Cardiac muscle cell (in vitro differentiated cells and primary cell): Measurements from ENCODE around the gene CHI3L1. TPM values are rescaled to one million over a fixed set of nuclear protein-coding genes. Genes with fewer than 3 reads are reported as not detected.
A peak's percentile ranks its signal among the peaks of the same experiment; 100 is the strongest.

Experiments
- DNase-seq, 2 donors: peaks; one replicate each; pipeline versions ENCODE4 v3.0.0 to v3.0.0-alpha.2; 2010 to 2017; ENCODE audit warnings: low read depth in 1 of 2, low spot score in 1 of 2
- H3K27ac ChIP-seq: fragments of 200-600 bp; sonication (generic); 2 replicates; pipeline ENCODE4 v1.5.1; 2016
- H3K27me3 ChIP-seq: fragments of 200-600 bp; sonication (generic); 2 replicates; pipeline ENCODE4 v1.6.0; 2016; ENCODE audit warnings: control low read depth
- H3K36me3 ChIP-seq: fragments of 200-600 bp; sonication (generic); 2 replicates; pipeline ENCODE4 v1.5.1; 2016; ENCODE audit warnings: control low read depth
- H3K4me1 ChIP-seq: fragments of 200-600 bp; sonication (generic); 2 replicates; pipeline ENCODE4 v1.8.1; 2017; ENCODE audit warnings: low read depth, mild to moderate bottlenecking, mixed run types
- H3K4me3 ChIP-seq: fragments of 200-600 bp; sonication (generic); 2 replicates; pipeline ENCODE4 v1.5.1; 2016; ENCODE audit warnings: mild to moderate bottlenecking
- H3K9me3 ChIP-seq: fragments of 200-600 bp; sonication (generic); 2 replicates; pipeline ENCODE4 v1.5.1; 2017; ENCODE audit warnings: low read depth, mild to moderate bottlenecking, control low read depth
- polyA plus RNA-seq: library from polyadenylated mRNA; unstranded; fragments of >200 nt; fragmentation: Nextera tagmentation; extraction: Ambion mirVana; gene quantifications from 2 replicates; pipeline ENCODE4 v1.2.1, GENCODE V29; 2016
- total RNA-seq: library from RNA; depleted of rRNA; stranded (reverse); fragments of >200 nt; gene quantifications from 2 replicates; pipeline ENCODE4 v1.2.3, GENCODE V29; 2016
- TF ChIP-seq, protein P1 (sequence below): IDR thresholded peaks from 2 replicates; pipeline ENCODE4 v1.5.1; 2012; ENCODE audit warnings: low read depth, mild to moderate bottlenecking, low read length

Gene CHI3L1
- total and polyA plus RNA-seq, 2 experiments from 2014 or later, result 1.4 TPM; not detected in 1

- Histone ChIP-seq H3K4me3 (no peak overlapping the region), H3K4me1 (peaks cover 4% of the 10 kb centered on the region), H3K9me3 (no peaks in the 10 kb centered on the region), H3K27me3 (peaks cover 3% of the 10 kb centered on the region), H3K36me3 (no peaks in the 10 kb centered on the region), H3K27ac (no peak overlapping the region)
- TF ChIP-seq, protein P1, sequence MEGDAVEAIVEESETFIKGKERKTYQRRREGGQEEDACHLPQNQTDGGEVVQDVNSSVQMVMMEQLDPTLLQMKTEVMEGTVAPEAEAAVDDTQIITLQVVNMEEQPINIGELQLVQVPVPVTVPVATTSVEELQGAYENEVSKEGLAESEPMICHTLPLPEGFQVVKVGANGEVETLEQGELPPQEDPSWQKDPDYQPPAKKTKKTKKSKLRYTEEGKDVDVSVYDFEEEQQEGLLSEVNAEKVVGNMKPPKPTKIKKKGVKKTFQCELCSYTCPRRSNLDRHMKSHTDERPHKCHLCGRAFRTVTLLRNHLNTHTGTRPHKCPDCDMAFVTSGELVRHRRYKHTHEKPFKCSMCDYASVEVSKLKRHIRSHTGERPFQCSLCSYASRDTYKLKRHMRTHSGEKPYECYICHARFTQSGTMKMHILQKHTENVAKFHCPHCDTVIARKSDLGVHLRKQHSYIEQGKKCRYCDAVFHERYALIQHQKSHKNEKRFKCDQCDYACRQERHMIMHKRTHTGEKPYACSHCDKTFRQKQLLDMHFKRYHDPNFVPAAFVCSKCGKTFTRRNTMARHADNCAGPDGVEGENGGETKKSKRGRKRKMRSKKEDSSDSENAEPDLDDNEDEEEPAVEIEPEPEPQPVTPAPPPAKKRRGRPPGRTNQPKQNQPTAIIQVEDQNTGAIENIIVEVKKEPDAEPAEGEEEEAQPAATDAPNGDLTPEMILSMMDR, result no peak
- DNase-seq, result peak in 1 of 2 donors; percentile 93
Observed at GRCh38 chr1:203199816-203200571, 13.5 kb upstream of the CHI3L1 start.

- Histone ChIP-seq H3K27ac (no peak overlapping the region), H3K4me1 (peaks cover 4% of the 10 kb centered on the region), H3K36me3 (no peaks in the 10 kb centered on the region), H3K4me3 (no peak overlapping the region), H3K27me3 (peaks cover 3% of the 10 kb centered on the region), H3K9me3 (no peaks in the 10 kb centered on the region)
- TF ChIP-seq, protein P1, result no peak
- no peak for DNase-seq
Observed at GRCh38 chr1:203199481-203199815, 12.9 kb upstream of the CHI3L1 start.

- no peaks in the 10 kb centered on the region for H3K36me3 ChIP-seq
- peaks cover 3% of the 10 kb centered on the region for H3K27me3 ChIP-seq
- H3K27ac ChIP-seq, result no peak overlapping the region
- H3K4me1 ChIP-seq, result peaks cover 4% of the 10 kb centered on the region
- no peaks in the 10 kb centered on the region for H3K9me3 ChIP-seq
- TF ChIP-seq, protein P1, result no peak
- no peak for DNase-seq
- no peak overlapping the region for H3K4me3 ChIP-seq
Observed at GRCh38 chr1:203199002-203199401, 12.5 kb upstream of the CHI3L1 start.

DNA sequence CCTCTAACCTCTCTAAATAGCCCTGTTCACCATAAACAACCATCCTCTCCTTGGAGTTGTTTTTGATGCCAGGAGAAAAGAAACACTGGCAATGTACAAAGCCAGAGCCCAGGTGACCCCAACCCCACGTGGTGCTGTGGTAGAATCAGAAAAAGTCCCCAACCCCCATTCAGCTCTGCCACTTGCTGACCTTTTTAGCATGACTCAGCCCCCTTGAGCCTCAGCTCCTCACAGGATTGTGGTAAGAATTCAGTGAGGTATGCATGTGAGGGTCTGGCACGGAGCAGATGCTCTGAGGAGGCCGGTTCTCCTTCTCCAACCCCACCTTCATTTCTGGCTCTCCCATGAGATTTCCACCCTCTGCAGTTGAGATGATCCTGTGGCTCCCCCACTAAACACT is 11.1 kb upstream of the CHI3L1 start:
- Histone ChIP-seq H3K36me3 (no peaks in the 10 kb centered on the region), H3K27ac (no peak overlapping the region), H3K27me3 (no peaks in the 10 kb centered on the region), H3K4me3 (no peak overlapping the region), H3K4me1 (peaks cover 4% of the 10 kb centered on the region), H3K9me3 (no peaks in the 10 kb centered on the region)
- TF ChIP-seq, protein P1, result no peak
- peak; percentile 21 to 88 for DNase-seq

GRCh38 chr1:203196371-203196770 is 9.9 kb upstream of the CHI3L1 start:
- Histone ChIP-seq H3K27me3 (no peaks in the 10 kb centered on the region), H3K4me1 (peaks cover 4% of the 10 kb centered on the region), H3K27ac (no peak overlapping the region), H3K9me3 (no peaks in the 10 kb centered on the region), H3K36me3 (no peaks in the 10 kb centered on the region), H3K4me3 (no peak overlapping the region)
- no peak for DNase-seq
- TF ChIP-seq, protein P1, result peak; percentile 7
